MM.1S (cell line): ENCODE results near the gene EXOC3L1.

Source experiments
- EZH2 ChIP-seq: fragments of 300-600 bp; sonication (generic); optimal IDR thresholded peaks from 2 replicates; pipeline ENCODE3; 2017; ENCODE audit warnings: low read depth, mild to moderate bottlenecking, antibody characterized with exemption, low read length, mixed read lengths
- EZH2phosphoT487 ChIP-seq: fragments of 300-600 bp; sonication (generic); IDR thresholded peaks from 2 replicates; pipeline ENCODE4 v1.6.1; 2018; ENCODE audit warnings: antibody characterized with exemption, low read length
- TF ChIP-seq, protein P1 (sequence below): fragments of 300-600 bp; sonication (generic); IDR thresholded peaks from 2 replicates; pipeline ENCODE4 v1.5.1; 2016; ENCODE audit warnings: antibody characterized with exemption, low read length, mixed read lengths

DNA sequence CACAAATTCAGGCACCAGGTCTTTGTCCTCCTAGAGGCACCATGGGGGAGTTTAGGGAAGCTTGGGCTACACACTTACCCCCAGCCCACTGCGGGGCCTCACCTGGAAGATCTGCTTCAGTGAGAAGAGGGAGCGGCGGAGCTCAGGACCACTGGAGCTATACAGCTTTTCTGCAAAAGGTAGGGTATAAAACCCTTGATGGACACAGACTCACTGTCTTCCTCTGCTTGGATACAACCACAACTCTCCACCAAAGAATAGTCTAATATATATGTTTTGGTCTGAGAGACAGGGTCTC lies 48.3 kb upstream of the EXOC3L1 start:
- TF ChIP-seq, protein P1, sequence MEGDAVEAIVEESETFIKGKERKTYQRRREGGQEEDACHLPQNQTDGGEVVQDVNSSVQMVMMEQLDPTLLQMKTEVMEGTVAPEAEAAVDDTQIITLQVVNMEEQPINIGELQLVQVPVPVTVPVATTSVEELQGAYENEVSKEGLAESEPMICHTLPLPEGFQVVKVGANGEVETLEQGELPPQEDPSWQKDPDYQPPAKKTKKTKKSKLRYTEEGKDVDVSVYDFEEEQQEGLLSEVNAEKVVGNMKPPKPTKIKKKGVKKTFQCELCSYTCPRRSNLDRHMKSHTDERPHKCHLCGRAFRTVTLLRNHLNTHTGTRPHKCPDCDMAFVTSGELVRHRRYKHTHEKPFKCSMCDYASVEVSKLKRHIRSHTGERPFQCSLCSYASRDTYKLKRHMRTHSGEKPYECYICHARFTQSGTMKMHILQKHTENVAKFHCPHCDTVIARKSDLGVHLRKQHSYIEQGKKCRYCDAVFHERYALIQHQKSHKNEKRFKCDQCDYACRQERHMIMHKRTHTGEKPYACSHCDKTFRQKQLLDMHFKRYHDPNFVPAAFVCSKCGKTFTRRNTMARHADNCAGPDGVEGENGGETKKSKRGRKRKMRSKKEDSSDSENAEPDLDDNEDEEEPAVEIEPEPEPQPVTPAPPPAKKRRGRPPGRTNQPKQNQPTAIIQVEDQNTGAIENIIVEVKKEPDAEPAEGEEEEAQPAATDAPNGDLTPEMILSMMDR, result no peak
- no peak for TF ChIP-seq EZH2
- no peak for TF ChIP-seq EZH2phosphoT487
